Upper lobe of right lung (tissue), 1 donor: ENCODE data around the gene TMEM272. TPM values are rescaled to one million over a fixed set of nuclear protein-coding genes. Genes with fewer than 3 reads are reported as not detected.

Experiments
- ATAC-seq: fragments of 200-7000 bp; cut with Tn5 transposase; one replicate; pipeline ENCODE4 v1.9.1; 2020; ENCODE audit warnings: mild to moderate bottlenecking, moderate library complexity
- DNase-seq: peaks from one replicate; pipeline ENCODE4 v3.0.0-alpha.2; 2020
- H3K27ac ChIP-seq: fragments of 200-600 bp; one replicate; pipeline ENCODE4 v1.8.0; 2022
- H3K27me3 ChIP-seq: fragments of 200-600 bp; one replicate; pipeline ENCODE4 v1.8.0; 2022; ENCODE audit warnings: mild to moderate bottlenecking
- H3K36me3 ChIP-seq: fragments of 200-600 bp; one replicate; pipeline ENCODE4 v1.8.0; 2022
- H3K4me1 ChIP-seq: fragments of 200-600 bp; one replicate; pipeline ENCODE4 v1.8.0; 2022
- H3K4me3 ChIP-seq: fragments of 200-600 bp; one replicate; pipeline ENCODE4 v1.8.0; 2022; ENCODE audit warnings: mild to moderate bottlenecking
- H3K9me3 ChIP-seq: fragments of 200-600 bp; one replicate; pipeline ENCODE4 v1.8.0; 2022
- intact Hi-C: fragments of 100-400 bp; cut with DNase I; formaldehyde crosslinking; loops from one replicate; pipeline ENCODE4 v1.11.0; 2022
- total RNA-seq: library from RNA; stranded (reverse); fragmentation: NEBNext Ultra II Directional; extraction: Animal tissue kit (Norgen Biotek cat#: 25700); gene quantifications from one replicate; pipeline ENCODE4 v1.2.1, GENCODE V29; 2021
- TF ChIP-seq, protein P1 (sequence below): fragments of 200-600 bp; IDR thresholded peaks from one replicate; pipeline ENCODE4 v1.8.0; 2022; ENCODE audit warnings: antibody characterized with exemption
- donor health status: DM: no; HTN: yes; CAD: no; lungs with severe emphysema.

TMEM272 gene
- total RNA-seq, 1 donor from 2014 or later = not detected

DNA sequence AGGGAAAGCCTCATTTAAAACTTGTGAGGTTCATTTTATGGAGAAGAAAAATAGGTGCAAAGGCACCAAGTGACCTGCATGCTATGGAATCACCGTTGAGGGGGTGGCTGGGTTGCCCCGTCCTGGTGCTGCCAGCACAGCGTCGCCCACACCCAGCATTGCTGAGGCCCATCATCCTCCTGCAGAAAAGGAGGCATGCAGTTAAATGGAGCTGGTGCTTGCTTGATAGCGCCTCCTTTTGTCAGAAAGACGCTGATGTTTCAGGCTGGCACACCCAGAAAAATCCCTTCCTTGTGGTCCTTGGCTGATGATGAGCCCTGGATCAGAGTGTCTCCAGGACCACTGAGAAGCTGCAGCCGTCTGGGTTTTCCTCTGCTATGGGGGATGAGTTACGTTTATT lies 77.9 kb downstream of the TMEM272 start:
- Histone ChIP-seq H3K9me3 (no peaks in the 10 kb centered on the region), H3K27me3 (no peaks in the 10 kb centered on the region), H3K4me1 (peaks cover 15% of the 10 kb centered on the region), H3K27ac (no peak overlapping the region), H3K36me3 (peaks cover 4% of the 10 kb centered on the region), H3K4me3 (no peak overlapping the region)
- ATAC-seq (no peak), DNase-seq (no peak)
- intact Hi-C loops = no loop called here
- TF ChIP-seq, protein P1, sequence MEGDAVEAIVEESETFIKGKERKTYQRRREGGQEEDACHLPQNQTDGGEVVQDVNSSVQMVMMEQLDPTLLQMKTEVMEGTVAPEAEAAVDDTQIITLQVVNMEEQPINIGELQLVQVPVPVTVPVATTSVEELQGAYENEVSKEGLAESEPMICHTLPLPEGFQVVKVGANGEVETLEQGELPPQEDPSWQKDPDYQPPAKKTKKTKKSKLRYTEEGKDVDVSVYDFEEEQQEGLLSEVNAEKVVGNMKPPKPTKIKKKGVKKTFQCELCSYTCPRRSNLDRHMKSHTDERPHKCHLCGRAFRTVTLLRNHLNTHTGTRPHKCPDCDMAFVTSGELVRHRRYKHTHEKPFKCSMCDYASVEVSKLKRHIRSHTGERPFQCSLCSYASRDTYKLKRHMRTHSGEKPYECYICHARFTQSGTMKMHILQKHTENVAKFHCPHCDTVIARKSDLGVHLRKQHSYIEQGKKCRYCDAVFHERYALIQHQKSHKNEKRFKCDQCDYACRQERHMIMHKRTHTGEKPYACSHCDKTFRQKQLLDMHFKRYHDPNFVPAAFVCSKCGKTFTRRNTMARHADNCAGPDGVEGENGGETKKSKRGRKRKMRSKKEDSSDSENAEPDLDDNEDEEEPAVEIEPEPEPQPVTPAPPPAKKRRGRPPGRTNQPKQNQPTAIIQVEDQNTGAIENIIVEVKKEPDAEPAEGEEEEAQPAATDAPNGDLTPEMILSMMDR = no peak

DNA sequence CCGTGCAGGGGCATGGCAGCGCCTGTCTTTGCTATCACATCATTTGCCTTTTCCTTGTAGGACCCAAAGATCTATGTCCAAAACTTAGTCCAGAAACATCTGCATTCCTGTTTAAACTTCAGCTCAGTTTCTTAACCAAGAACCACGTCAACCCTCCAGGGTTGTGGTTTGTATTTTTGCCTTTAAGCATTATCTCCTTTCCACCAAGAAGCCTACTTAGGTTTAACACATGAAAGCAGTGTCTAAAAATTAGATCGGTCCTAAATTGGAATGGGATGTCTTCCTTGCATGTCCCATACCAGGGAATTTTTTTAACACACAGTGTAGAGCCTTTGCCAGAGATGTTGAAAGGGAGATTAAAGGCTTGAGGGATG lies 79.8 kb downstream of the TMEM272 start:
- no peak for DNase-seq
- no peaks in the 10 kb centered on the region for H3K9me3 ChIP-seq
- TF ChIP-seq, protein P1 = no peak
- no peaks in the 10 kb centered on the region for H3K27me3 ChIP-seq
- H3K27ac ChIP-seq = peak overlapping the region; percentile 55
- peaks cover 15% of the 10 kb centered on the region for H3K4me1 ChIP-seq
- peaks cover 11% of the 10 kb centered on the region for H3K36me3 ChIP-seq
- H3K4me3 ChIP-seq = no peak overlapping the region
- ATAC-seq = no peak
- intact Hi-C loops = no loop called here

DNA sequence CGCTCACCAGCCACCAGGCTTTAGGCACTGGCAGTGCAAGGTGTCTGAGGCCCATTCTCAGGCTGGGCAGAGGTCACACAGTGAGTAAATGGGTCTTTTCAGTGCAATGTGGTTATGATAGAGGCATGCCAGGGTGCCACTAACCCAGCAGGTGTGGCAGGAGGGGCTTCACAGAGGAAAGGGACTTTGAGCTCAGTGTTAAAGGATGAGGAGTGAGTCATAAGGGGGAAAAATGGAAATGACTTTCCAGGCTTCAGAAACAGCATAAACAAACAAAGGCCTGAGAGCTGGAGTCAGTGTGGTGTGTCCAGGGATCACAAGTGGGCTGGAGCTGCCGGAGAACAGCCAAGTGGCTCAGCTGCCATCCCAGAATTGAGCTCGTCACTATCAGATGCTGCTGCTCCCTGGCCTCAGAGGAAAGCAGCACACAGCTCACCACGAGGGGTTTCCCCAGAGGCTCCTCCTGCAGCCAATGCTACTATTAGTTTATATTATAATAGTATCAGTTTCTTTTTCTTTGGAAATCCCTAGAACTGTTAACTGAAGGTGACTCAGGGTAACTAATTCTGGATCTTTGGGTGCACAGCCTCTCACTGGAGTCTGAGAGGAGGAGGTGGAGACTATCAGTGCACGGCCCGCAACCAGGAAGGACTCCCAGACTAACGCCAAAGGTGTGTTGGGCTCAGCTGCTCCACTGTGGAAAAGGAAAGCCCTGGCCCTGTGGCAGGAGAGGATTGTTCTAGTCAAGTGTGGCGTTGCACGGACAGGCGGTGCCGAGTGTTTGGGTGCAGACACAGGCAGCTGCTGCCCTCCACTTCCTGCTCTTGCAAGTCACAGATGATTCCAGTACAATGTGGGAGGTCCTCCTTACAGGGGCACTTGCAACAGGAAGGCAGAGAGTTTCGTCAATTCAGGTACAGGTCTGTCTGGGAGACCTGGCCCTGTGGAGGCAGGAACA lies 80.5 kb downstream of the TMEM272 start:
- Histone ChIP-seq H3K4me3 (no peak overlapping the region), H3K9me3 (no peaks in the 10 kb centered on the region), H3K27ac (peak overlapping the region; percentile 55), H3K36me3 (peaks cover 16% of the 10 kb centered on the region), H3K27me3 (no peaks in the 10 kb centered on the region), H3K4me1 (peaks cover 15% of the 10 kb centered on the region)
- no peak for DNase-seq
- TF ChIP-seq, protein P1 = no peak
- ATAC-seq = peak; percentile 79
- intact Hi-C loops = no loop called here

DNA sequence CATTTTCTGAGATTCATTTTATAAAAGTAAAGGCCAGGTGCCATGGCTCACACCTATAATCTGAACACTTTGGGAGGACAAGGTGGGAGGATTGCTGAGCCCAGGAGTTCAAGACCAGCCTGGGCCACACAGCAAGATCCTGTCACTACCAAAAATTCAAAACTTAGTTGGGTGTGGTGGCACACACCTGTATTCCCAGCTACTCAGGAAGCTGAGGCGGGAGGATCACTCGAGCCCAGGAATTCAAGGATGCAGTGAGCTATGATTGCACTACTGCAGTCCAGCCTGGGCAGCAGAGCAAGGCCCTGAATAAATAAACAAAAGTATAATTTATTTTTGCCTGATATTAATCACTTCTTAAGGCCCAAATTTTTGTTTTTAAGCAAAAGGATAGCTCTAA lies 81.5 kb downstream of the TMEM272 start:
- intact Hi-C loops = no loop called here
- no peak overlapping the region for H3K27ac ChIP-seq

More for the DNA sequence above, 81.5 kb downstream of the TMEM272 start:
- TF ChIP-seq, protein P1 = no peak
- Histone ChIP-seq H3K27me3 (no peaks in the 10 kb centered on the region), H3K4me3 (no peak overlapping the region), H3K36me3 (peaks cover 26% of the 10 kb centered on the region), H3K9me3 (no peaks in the 10 kb centered on the region), H3K4me1 (peaks cover 15% of the 10 kb centered on the region)
- DNase-seq = no peak
- ATAC-seq = no peak

Other genes starting within 250 kb of the TMEM272 start
- gene DHRS12, start 41.0 kb downstream of the TMEM272 start, total RNA-seq = 14.9 TPM
- gene CCDC70, start 16.8 kb upstream of the TMEM272 start, total RNA-seq = not detected
- gene ATP7B, start 166.3 kb upstream of the TMEM272 start, total RNA-seq = 5.8 TPM
- gene ALG11, start 167.2 kb upstream of the TMEM272 start, total RNA-seq = 38.4 TPM
- gene UTP14C, start 179.5 kb upstream of the TMEM272 start, total RNA-seq = 20.5 TPM